ENCODE data around the gene HHIPL1.

Gene HHIPL1

GRCh38 chr14:99718031-99718810 lies 73.3 kb downstream of the HHIPL1 start:
- DNase-seq: peak; percentile 44

- DNase-seq: no peak
Measured at GRCh38 chr14:99718811-99719192, 73.9 kb downstream of the HHIPL1 start.

- DNase-seq: peak; percentile 29
Measured at GRCh38 chr14:99720941-99721791, 76.2 kb downstream of the HHIPL1 start.

GRCh38 chr14:99721792-99722516 lies 77.0 kb downstream of the HHIPL1 start:
- DNase-seq: peak; percentile 33

- no peak for DNase-seq
Measured at GRCh38 chr14:99722741-99723140, 77.8 kb downstream of the HHIPL1 start.

- DNase-seq: peak; percentile 47
Measured at GRCh38 chr14:99724196-99724891, 79.4 kb downstream of the HHIPL1 start.

GRCh38 chr14:99724939-99725773 lies 80.2 kb downstream of the HHIPL1 start:
- peak; percentile 39 for DNase-seq

GRCh38 chr14:99725774-99726537 lies 81.0 kb downstream of the HHIPL1 start:
- peak; percentile 59 for DNase-seq

- peak; percentile 44 for DNase-seq
Measured at GRCh38 chr14:99726538-99727095, 81.7 kb downstream of the HHIPL1 start.

GRCh38 chr14:99727096-99727870 lies 82.4 kb downstream of the HHIPL1 start:
- DNase-seq: peak; percentile 34

- DNase-seq: peak; percentile 41
Measured at GRCh38 chr14:99728231-99728920, 83.4 kb downstream of the HHIPL1 start.

GRCh38 chr14:99728981-99729451 lies 84.1 kb downstream of the HHIPL1 start:
- peak; percentile 44 for DNase-seq
